ENCODE data around the gene CARD18. TPM values are rescaled to one million over a fixed set of nuclear protein-coding genes. Genes with fewer than 3 reads are reported as not detected.

CARD18 gene
- total RNA-seq, 3 donors from 2014 or later = not detected

Other genes starting within 250 kb of the CARD18 start
- gene CASP12, start 241.3 kb downstream of the CARD18 start, total RNA-seq = under 1 TPM in 1 of 3 donors, not detected in 2; 0.23 TPM
- gene CASP4, start 171.2 kb downstream of the CARD18 start, total RNA-seq = 10 to 100 TPM; 46.0 to 64.1 (median 59.1) TPM
- gene CASP5, start 116.6 kb downstream of the CARD18 start, total RNA-seq = not detected
- 10 to 100 TPM; 11.5 to 19.0 (median 13.7) TPM for gene CASP1, start 104.6 kb downstream of the CARD18 start, total RNA-seq
- gene CARD16, start 94.4 kb downstream of the CARD18 start, total RNA-seq = 1 to 10 TPM; 2.7 to 4.7 (median 4.3) TPM

All from activated T-cell treated with anti-CD3 and anti-CD28 coated beads, Interleukin-2, amount 50 U/mL, for 4 hours (primary cell).